Brain microvascular endothelial cell (primary cell): ENCODE results near the gene NRCAM.

ENCODE experiments used
- DNase-seq: peaks from one replicate; pipeline ENCODE4 v3.0.0-alpha.2; 2020
- H3K27ac ChIP-seq: fragments of 250-450 bp; sonication (Bioruptor Pico); 2 replicates; pipeline ENCODE4 v1.5.1; 2020; ENCODE audit warnings: mild to moderate bottlenecking, moderate library complexity
- H3K27me3 ChIP-seq: fragments of 250-450 bp; sonication (Bioruptor Pico); replicated peaks from 2 replicates; pipeline ENCODE4 v1.5.1; 2020; ENCODE audit warnings: mild to moderate bottlenecking
- H3K36me3 ChIP-seq: fragments of 250-450 bp; sonication (Bioruptor Pico); replicated peaks from 2 replicates; pipeline ENCODE4 v1.5.1; 2020; ENCODE audit warnings: mild to moderate bottlenecking
- H3K4me3 ChIP-seq: 2 replicates; pipeline ENCODE4 v1.5.1; 2011; ENCODE audit warnings: low read depth, mild to moderate bottlenecking, control low read depth, low read length, moderate library complexity
- CTCF ChIP-seq: IDR thresholded peaks from 2 replicates; pipeline ENCODE4 v1.5.1; 2011; ENCODE audit warnings: low read depth, mild to moderate bottlenecking, moderate library complexity, low read length, control low read depth, inconsistent platforms; ENCODE audit errors: missing control alignments
- in situ Hi-C: cut with HindIII; loops from 2 replicates; pipeline ENCODE4 v1.10.0; 2017; ENCODE audit warnings: low sequenced_read_pairs, low pct_ligation_motif_present

The NRCAM gene

GRCh38 chr7:108423089-108423989 lies 32.9 kb downstream of the NRCAM start:
- in situ Hi-C loops, result no loop called here
- no peak for TF ChIP-seq CTCF
- Histone ChIP-seq H3K27me3 (no peaks in the 10 kb centered on the region), H3K4me3 (no peak overlapping the region), H3K36me3 (no peaks in the 10 kb centered on the region), H3K27ac (no peak overlapping the region)
- no peak for DNase-seq

- in situ Hi-C loops, result no loop called here
- no peak for TF ChIP-seq CTCF
Measured at GRCh38 chr7:108421720-108422331, 34.4 kb downstream of the NRCAM start.

GRCh38 chr7:108419961-108420908 lies 36.0 kb downstream of the NRCAM start:
- peak; percentile 22 for DNase-seq
- H3K27me3 ChIP-seq, result no peaks in the 10 kb centered on the region
- H3K4me3 ChIP-seq, result no peak overlapping the region
- no peak for TF ChIP-seq CTCF
- in situ Hi-C loops, result no loop called here
- H3K36me3 ChIP-seq, result no peaks in the 10 kb centered on the region
- H3K27ac ChIP-seq, result peak overlapping the region; percentile 44

More at GRCh38 chr7:108421720-108422331, 34.4 kb downstream of the NRCAM start:
- H3K4me3 ChIP-seq, result no peak overlapping the region
- H3K27ac ChIP-seq, result no peak overlapping the region
- DNase-seq, result no peak
- H3K27me3 ChIP-seq, result no peaks in the 10 kb centered on the region
- H3K36me3 ChIP-seq, result no peaks in the 10 kb centered on the region

- TF ChIP-seq CTCF, result no peak
- in situ Hi-C loops, result no loop called here
- no peak overlapping the region for H3K4me3 ChIP-seq
- H3K36me3 ChIP-seq, result no peaks in the 10 kb centered on the region
- DNase-seq, result no peak
- no peak overlapping the region for H3K27ac ChIP-seq
- no peaks in the 10 kb centered on the region for H3K27me3 ChIP-seq
Measured at GRCh38 chr7:108418946-108419345, 37.3 kb downstream of the NRCAM start.

GRCh38 chr7:108417926-108418325 lies 38.3 kb downstream of the NRCAM start:
- peak; percentile 18 for DNase-seq
- H3K4me3 ChIP-seq, result no peak overlapping the region
- no peaks in the 10 kb centered on the region for H3K27me3 ChIP-seq
- TF ChIP-seq CTCF, result no peak
- no peak overlapping the region for H3K27ac ChIP-seq
- in situ Hi-C loops, result no loop called here
- no peaks in the 10 kb centered on the region for H3K36me3 ChIP-seq
